Measurements from ENCODE around the gene ADGRG6.

GRCh38 chr6:142271476-142271875, 30.3 kb upstream of the ADGRG6 start:
- TF ChIP-seq, protein P1, sequence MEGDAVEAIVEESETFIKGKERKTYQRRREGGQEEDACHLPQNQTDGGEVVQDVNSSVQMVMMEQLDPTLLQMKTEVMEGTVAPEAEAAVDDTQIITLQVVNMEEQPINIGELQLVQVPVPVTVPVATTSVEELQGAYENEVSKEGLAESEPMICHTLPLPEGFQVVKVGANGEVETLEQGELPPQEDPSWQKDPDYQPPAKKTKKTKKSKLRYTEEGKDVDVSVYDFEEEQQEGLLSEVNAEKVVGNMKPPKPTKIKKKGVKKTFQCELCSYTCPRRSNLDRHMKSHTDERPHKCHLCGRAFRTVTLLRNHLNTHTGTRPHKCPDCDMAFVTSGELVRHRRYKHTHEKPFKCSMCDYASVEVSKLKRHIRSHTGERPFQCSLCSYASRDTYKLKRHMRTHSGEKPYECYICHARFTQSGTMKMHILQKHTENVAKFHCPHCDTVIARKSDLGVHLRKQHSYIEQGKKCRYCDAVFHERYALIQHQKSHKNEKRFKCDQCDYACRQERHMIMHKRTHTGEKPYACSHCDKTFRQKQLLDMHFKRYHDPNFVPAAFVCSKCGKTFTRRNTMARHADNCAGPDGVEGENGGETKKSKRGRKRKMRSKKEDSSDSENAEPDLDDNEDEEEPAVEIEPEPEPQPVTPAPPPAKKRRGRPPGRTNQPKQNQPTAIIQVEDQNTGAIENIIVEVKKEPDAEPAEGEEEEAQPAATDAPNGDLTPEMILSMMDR (IDR thresholded peaks at IDR 0.05): no peak
- no peak for TF ChIP-seq POLR2A (IDR thresholded peaks at IDR 0.05)
- no peak for TF ChIP-seq POLR2AphosphoS5 (IDR thresholded peaks at IDR 0.05)

All from breast epithelium (tissue), 3 donors.